Lung microvascular endothelial cell (primary cell): ENCODE results near the gene SYT7. TPM values are rescaled to one million over a fixed set of nuclear protein-coding genes. Genes with fewer than 3 reads are reported as not detected.

Experiments used
- DNase-seq, 2 donors: peaks; one replicate each; pipeline versions ENCODE4 v3.0.0 to v3.0.0-alpha.2; 2010; ENCODE audit warnings: low read depth in 2 of 2
- total RNA-seq: library from RNA; depleted of rRNA; stranded (reverse); fragments of >200 nt; gene quantifications from 2 replicates; pipeline ENCODE4 v1.2.1, GENCODE V29; 2014

SYT7 gene
- total RNA-seq, 1 donor from 2014 or later = 0.20 TPM

DNA sequence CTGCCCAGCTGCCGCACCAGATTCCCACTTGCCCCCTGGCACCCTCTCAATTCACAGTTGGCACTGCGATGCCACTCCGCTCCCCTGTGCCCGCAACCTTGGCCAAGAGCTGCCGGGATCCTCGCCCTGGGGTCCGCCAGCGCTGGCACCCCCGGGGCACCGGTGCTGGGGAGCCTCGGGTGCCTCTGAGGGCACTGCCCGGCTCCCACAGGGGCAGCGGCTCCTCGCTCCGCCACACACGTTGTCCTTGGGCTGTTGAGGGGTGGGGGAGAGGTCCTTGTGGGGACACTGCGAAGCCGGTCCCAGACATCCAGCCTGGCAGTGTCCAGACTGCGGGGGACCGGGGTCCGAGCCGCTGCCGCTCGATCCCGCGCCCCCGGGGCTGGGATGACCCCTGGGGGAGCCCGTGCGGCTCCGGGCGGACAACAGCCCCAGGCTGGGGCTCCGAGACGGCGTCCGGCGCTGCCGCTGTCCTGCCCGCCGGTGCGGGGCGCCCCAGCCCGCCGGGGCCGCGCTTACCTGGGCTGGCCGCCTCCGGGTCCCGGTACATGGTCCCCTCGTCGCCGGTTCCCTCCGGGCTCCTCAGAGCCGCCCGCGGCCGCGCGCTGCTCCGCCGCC, 496 bp downstream of the SYT7 start:
- DNase-seq = no peak

GRCh38 chr11:61579676-61580270, 1.1 kb downstream of the SYT7 start:
- DNase-seq = no peak

DNA sequence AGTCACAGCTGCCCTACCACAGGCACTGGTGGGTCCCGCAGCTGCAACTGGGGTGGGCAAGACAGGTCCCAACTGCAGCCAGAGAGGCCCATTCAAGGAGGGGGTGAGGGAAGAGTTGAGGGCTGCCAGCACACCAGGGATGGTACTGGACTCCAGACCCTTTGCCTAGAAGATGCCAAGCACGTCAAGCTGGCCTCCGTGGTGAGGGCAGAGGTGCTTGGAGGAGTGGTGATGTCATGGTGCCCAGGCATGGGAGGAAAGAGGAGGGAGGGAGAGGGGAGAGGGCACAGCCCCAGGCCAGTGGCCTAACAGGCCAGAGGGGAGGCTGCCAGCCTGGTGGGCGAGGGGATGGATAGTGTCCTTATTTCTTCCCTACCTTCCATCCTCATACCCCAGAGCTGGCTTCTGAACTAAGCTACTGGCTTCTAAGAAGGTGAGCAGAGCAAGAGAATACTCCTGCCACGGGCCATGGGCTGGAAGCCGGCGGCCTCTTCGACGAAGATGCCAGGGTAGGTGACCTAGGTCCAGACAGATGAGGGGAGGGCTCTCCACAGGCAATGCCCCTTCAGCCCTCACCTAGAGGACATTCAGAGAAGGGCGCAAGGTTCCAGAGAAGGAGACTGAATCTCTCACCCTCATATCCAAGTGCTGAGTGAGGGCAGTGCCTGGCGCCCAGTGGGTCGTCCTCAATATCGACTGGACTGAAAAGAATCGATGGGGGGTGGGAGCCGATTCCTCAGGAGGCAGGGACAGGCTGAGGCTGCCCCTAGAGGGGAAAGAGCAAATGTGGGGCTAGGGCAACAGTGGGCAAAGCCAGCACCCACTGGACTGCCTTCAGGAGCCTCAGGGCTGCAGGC, 1.8 kb downstream of the SYT7 start:
- no peak for DNase-seq

- peak in 1 of 2 donors; percentile 35 for DNase-seq
Observed at GRCh38 chr11:61577383-61578118, 3.3 kb downstream of the SYT7 start.

- DNase-seq = no peak
Observed at GRCh38 chr11:61575886-61576861, 4.7 kb downstream of the SYT7 start.

- DNase-seq = no peak
Observed at GRCh38 chr11:61574611-61575010, 6.3 kb downstream of the SYT7 start.

- DNase-seq = no peak
Observed at GRCh38 chr11:61572913-61573312, 8.0 kb downstream of the SYT7 start.

- DNase-seq = no peak
Observed at GRCh38 chr11:61571869-61572268, 9.0 kb downstream of the SYT7 start.

DNA sequence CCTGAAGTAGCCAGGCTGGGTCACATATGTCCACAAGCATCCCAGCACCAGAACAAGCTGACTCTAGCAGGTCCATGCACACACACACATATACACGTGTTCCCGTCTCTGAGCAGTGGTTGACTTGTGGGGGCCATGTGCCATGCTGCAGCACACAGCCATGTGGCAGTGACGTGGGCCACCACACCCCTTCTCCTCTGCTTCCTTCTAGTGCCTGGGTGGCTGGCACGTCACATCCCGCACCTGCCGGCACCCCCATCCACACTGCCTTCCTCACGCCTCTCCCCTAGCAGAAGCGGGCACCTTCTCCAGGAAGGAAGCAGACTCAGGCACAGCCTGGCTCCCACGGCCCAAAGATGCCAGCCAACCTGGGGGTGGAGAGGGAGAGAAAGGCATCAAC, 9.5 kb downstream of the SYT7 start:
- no peak for DNase-seq

GRCh38 chr11:61569701-61570100, 11.2 kb downstream of the SYT7 start:
- no peak for DNase-seq

DNA sequence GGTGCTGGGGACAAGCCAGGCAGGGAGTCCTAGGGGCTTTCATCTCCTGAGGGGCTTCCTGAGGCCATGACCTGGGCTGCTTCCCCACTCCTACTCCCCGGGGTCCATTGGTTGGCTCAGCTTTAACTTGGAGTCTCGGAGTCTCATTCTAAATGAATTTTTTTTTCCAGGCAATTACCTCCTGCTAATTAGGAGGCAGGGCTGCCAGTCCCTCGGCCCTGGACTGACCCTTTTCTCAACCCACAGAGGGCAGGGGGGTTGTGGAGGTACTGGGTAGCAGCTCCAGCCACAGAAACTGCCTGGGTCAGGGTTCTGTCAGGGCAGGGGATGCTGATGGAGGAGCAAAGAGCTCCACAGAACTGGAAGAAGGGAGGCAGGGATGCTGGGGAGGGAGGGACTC, 11.9 kb downstream of the SYT7 start:
- DNase-seq = no peak

DNA sequence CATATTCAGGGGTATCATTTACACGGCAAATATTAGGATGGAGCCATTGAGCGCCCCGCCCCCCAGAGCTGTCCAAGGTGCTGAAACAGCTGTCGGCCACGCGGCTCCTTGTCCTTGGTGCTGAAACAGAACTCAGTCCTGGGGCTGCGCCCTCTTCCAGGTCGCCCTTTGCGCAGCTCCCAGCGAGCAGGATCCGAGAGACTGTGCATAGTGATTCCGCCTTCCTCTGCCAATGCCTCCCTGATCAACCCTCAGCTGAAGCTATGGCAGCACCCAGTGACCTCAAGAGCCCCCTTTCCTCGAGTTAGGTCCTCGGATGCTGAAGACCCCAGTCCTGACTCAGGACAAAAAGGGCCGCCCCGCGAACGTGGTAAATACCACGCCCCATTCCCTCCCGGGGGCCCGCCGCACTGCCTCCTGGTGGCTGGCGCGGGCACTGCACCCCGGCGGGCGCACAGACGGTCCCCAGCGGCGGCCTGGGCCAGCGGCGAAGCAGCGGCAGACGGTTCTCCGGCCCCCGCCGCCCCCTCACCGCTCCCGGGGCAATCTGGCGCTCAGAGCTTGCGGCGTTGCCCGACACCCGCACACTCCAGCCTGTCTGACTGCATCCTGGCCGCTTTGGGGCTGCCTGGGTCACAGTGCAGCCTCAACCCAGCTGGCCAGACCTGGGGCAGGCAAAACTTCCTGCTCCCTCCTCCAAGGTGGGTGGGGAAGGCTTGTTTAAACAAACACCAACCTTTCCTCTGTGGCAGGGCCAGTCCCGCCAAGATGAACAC, 13.4 kb downstream of the SYT7 start:
- peak; percentile 78 to 84 for DNase-seq

DNA sequence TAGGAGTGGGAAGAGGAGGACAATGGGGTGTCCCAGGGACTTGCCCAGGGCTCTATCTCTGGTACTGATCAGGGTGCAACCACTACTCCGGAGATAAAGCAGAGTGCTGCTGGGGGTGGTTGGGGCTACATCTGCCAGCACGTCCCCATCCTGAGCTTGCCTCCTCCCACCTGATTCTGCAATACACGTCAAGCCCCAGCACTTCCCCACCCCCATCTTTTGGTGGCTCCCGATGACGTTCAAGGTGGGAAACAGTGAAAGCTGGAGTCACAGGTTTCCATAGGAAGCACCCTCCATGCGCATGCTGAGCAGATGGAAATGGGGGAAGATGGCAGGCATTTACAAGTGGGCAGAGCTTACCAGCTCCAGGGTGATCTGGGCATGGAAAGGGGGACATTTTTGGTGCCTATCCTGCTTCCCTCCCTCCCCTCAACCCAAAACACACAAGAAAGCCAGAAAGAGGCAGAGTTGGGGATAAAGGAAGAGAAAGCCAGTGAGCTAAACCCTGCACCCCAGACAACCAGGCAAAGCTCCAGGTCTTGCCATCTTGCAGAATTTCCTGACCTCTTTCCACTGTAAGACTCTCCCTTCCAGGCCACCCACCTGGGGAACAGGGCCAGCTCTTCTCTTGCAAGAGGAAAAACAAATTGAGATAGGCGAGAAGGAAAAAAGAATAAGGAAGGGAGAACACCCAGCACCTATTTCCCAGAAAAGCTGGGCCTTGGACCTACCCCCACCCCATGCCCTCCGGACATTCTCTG, 15.8 kb downstream of the SYT7 start:
- no peak for DNase-seq

- no peak for DNase-seq
Observed at GRCh38 chr11:61560751-61561150, 20.1 kb downstream of the SYT7 start.

- no peak for DNase-seq
Observed at GRCh38 chr11:61556621-61557020, 24.3 kb downstream of the SYT7 start.

GRCh38 chr11:61555978-61556377, 24.9 kb downstream of the SYT7 start:
- DNase-seq = no peak

GRCh38 chr11:61555051-61555969, 25.6 kb downstream of the SYT7 start:
- no peak for DNase-seq
